Measurements from ENCODE around the gene KLRB1.
"Not testable (repeated sequence)": the region's sequence is repeated elsewhere in the genome, so short reads cannot be mapped to it uniquely, and the experiment has no call there.

The KLRB1 gene

GRCh38 chr12:9607716-9608115, at the start of gene KLRB1:
TSS of gene KLRB1 (minus strand) at chr12:9607916. CDS start at chr12:9607839, 77 bp downstream.
- DNase-seq, result no peak

- DNase-seq, result no peak
Observed at GRCh38 chr12:9651265-9651729, 43.6 kb upstream of the KLRB1 start.

DNA sequence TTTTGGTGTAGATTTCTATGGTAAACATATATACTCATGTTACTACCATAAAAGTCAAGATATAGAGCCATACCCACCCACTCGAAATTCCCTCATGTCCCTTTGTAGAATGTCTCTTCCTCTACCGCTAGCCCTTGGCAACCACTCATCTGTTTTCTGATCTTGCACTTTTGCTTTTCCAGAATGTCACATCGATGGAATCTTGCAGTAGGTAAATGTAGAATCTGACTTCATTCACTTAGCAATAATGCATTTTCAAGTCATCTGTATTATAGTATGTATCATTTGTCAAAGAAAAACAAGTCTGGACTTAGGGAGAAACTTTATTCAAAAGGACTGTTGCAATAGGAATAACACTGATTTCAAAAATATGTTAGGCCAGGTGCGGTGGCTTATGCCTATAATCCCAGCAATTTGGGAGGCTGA, 42.4 kb upstream of the KLRB1 start:
- no peak for DNase-seq

- peak; percentile 16 for DNase-seq
Observed at GRCh38 chr12:9649532-9649940, 41.8 kb upstream of the KLRB1 start.

GRCh38 chr12:9648701-9649531, 41.2 kb upstream of the KLRB1 start:
- DNase-seq, result peak; percentile 46

GRCh38 chr12:9647825-9648700, 40.3 kb upstream of the KLRB1 start:
- peak; percentile 90 for DNase-seq

DNA sequence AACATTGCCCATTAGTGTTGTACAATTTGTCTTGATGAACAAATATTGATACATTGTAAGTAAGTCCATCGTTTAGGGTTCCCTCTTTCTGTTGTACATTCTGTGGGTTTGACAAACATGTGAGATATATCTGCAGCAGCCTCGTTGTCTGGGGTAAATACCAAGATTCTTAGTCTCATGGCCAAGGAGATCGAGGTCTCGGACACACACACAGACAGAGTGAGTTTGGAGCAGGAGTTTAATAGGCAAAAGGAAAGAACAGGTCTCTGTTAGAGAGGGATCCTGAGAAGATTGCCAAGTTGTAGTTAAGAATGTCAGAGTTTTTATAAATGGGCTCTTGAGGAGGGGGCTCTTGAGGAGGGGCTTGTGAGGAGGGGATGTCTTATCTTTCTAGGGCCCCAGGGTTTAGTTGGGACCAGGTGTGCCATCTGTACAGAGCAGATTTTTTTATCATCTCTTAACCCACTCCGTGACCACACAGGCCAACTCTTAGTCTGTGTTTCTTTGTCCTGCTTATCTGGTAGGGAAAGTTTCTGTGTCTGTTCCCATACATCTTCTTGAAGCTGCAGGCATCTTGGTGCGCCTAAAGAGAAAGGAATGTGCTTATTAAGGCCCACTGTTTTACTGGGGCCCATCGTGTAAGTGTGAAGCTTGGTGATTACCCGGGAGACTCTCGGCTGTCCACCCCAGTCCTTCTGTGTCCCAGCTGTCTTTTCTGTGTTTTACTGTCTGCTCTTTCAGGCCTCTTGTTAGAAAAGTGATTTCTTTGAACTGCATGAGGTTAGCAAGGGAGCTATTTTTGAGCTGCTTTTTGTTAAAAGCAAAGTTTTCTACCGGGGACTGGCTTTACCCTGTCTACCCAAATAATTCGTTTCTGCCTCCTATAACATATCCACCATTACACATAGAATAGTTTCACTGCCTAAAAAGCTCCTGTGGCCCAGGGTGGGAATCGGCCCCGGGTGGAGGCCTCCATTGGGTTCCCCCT, 39.4 kb upstream of the KLRB1 start:
- DNase-seq, result no peak

DNA sequence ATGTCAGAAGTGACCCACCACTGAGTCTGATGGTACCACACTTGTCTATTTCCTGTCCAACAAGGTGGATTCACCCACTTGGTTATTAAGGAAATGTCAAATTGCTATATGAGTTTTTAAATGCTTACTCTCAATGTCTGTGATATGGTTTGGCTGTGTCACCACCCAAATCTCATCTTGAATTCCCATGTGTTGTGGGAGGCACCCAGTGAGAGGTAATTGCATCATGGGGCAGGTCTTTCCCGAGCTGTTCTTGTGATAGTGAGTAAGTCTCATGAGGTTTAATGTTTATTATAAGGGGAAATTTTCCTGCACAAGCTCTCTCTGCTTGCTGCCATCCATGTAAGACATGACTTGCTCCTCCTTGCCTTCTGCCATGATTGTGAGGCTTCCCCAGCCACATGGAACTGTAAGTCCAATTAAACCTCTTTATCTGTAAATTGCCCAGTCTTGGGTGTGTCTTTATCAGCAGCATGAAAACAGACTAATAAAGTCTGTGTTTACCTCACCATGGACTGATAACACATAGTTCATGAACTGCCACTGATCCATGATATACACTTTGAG, 37.4 kb upstream of the KLRB1 start:
- DNase-seq, result not testable (repeated sequence)

DNA sequence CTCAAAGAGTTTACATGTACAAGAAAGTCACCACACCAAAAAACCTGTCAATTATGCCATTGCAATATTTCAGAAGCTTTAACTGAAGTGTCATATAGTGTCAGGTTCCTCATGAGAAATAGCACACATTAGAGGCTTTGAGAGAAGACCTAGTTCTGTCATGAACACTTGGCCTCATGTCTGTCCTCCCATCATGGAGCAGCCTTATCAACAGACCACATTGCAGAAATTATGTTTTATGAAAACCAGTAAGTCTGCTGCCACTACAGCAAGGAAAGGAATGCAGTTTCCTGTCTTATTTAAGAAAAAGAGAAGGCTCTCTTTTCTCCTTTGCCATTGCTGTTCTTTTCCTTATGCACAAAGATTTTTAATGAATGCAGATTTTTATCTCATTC, 35.5 kb upstream of the KLRB1 start:
- no peak for DNase-seq

DNA sequence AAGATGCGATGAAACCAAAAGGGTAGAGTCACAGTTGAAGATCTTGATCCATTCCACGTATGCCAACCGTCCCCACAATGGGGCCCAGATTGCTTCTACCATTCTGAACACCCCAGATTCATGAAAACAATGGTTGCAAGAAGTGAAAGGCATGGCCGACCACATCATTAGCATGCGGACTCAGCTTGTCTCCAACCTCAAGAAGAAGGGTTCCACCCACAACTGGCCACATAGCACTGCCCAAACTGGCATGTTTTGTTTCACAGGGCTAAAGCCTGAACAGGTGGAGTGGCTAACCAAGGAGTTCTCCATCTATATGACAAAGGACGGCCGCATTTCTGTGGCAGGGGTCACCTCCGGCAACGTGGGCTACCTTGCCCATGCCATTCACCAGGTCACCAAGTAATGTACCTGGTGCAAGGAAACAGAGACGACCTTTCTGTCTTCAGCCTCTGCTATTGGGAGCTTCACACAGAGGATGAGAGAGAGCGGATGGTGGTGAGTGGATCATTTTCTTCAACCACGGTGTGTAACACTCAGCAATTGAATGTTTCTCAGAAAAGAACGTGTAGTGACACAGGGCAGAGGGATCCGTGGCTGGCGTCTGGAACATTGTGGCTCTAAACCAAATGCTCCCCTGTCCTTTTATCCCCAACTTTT, 35.0 kb upstream of the KLRB1 start:
- DNase-seq, result no peak

GRCh38 chr12:9640024-9640423, 32.3 kb upstream of the KLRB1 start:
- no peak for DNase-seq

- no peak for DNase-seq
Observed at GRCh38 chr12:9636851-9637206, 29.1 kb upstream of the KLRB1 start.

GRCh38 chr12:9636150-9636850, 28.6 kb upstream of the KLRB1 start:
- no peak for DNase-seq

DNA sequence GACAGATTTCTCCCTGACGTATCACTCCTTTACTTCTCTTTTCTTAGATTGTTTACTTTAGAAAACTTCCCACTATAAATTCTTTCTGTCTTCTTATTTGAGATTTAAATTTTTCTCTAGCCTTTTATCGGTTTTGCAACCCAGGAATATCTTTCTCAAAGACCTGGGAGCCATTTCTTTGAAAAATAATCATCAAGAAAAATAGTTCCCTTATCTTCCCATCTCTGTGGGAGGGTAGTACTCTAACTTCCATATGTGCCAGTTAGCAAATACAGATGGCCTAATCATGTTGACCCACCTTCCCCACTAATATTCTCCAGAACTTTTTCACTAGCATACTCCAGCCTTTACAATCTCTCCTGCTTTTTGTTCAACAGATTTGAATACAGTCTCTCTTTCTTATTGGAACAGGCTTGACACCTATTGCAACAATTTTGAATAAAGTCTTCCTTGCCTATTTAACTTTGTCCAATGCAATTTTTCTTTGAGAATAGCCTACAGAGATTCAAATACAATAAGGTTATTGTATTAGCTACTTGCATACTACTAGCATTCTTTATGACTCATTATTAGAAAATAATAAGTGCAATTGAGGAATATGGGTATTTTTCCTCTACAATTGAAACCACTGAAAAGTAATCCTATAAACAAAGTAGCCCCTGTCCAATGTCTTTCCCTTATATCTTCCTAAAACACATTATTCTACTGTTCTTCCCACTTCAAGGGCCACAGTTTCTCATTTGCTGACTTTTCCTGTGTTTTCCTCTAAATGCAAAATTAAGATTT, 27.4 kb upstream of the KLRB1 start:
- no peak for DNase-seq

DNA sequence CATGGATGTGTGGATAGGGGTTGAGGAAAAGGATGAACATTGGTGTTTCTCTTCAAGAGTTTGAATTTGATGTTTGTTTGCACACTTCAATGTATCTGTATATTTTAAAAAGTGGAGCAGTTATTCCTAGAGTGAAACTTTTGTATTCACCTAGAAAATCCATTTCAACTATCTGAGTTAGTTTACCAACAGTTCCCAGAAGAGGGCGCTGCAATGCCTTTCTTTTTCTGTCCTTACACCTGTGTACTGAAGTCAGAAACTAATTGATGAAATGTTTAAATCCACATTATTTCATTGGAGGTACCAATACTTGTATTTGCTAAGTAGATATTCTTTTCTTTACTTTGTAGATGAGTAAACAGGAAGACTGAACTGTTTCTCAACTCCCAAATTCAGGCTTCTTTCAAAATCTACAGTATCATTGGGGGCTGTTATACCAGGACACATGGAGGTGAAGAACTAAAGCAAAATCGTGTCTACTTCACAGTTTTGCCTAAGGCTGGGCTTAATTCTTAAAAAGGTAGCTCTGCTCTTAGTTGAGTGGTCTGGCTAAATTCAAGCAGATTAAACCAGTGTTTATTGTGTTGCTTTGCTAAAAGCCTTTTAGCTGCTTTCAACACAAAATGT, 26.6 kb upstream of the KLRB1 start:
- DNase-seq, result peak; percentile 23

- no peak for DNase-seq
Observed at GRCh38 chr12:9632766-9633165, 25.1 kb upstream of the KLRB1 start.

- no peak for DNase-seq
Observed at GRCh38 chr12:9626821-9627220, 19.1 kb upstream of the KLRB1 start.

GRCh38 chr12:9626291-9626690, 18.6 kb upstream of the KLRB1 start:
- no peak for DNase-seq

DNA sequence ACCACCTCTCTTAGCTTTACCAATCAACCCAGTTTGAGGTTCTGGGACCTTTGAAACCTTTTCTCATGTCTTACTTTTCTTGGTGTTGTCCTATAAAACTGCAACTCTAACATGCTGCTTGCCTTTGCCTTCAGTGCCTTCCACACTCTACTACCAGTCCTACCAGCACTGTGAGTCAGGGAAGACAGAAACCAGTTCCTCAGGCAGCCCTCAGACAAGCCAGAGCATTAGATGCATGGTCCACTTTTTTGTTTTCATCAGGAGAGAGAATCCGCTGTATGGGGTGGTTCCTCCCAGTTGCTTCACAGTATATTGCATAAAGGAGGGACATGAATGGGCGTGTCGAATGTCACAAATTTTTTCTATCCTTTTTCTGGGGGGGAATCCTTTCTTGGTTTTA, 17.3 kb upstream of the KLRB1 start:
- no peak for DNase-seq

All from NCI-H510A treated with DMSO at 0.1 percent for 48 hours (cell line).